ENCODE data around the gene PDCD1.
A peak's percentile ranks its signal among the peaks of the same experiment; 100 is the strongest.

PDCD1 gene

GRCh38 chr2:241895712-241896641 lies 37.3 kb upstream of the PDCD1 start:
- DNase-seq (ENCODE audit: low read depth in 2 of 2), result no peak

GRCh38 chr2:241895427-241895711 lies 36.7 kb upstream of the PDCD1 start:
- no peak for DNase-seq (ENCODE audit: low read depth in 2 of 2)

- DNase-seq (ENCODE audit: low read depth in 2 of 2), result no peak
Measured at GRCh38 chr2:241894681-241895426, 36.2 kb upstream of the PDCD1 start.

DNA sequence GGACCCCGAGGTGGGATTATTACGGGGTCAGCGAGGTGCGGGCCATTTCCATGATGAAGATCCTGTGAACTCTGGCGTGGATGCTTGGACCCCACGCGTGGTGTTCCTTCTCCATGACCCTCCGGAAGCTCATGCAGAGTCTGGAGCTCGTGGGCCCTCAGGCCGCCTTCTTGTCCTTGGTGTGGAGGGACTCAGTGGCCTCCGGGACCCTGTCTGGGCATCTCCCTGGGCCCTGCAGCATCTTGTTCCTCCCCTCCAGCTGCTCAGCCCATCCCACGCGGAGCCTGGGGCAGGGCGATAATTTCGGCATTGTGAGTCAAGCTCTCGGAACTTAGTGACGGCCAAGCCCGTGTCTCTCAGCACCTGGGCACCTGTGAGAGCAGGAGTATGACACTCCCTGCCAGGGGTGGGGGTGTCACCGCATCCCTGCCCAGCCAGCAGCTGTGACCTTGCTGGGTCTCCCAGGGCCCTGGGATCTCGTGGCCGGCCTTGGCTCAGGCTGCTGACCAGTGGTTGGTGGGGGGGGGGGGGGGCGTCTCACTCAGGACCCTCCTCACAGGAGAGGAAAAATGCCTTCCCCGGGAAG lies 35.5 kb upstream of the PDCD1 start:
- no peak for DNase-seq (ENCODE audit: low read depth in 2 of 2)

DNA sequence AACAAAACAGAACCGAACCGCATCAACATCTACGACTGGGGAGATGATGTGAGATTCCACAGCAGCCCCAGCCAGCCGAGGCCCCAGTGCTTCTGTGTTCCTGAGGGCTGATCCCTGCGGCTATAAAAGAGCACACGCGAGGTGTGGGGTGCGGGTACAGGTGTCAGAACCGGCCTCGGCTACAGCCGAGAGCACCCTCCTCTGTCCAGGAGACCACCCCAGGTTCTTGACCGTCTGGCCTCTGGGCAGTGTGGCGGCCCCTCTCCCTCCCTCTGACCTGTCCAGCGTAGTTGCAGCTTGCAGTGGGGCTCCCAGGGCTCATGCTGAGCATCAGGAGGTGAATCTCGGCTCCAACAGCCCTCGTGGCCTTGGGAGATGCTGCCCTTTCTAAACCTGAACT lies 34.6 kb upstream of the PDCD1 start:
- DNase-seq (ENCODE audit: low read depth in 2 of 2), result no peak

- DNase-seq (ENCODE audit: low read depth in 2 of 2), result no peak
Measured at GRCh38 chr2:241892299-241893137, 33.8 kb upstream of the PDCD1 start.

- DNase-seq (ENCODE audit: low read depth in 2 of 2), result no peak
Measured at GRCh38 chr2:241891988-241892298, 33.2 kb upstream of the PDCD1 start.

- no peak for DNase-seq (ENCODE audit: low read depth in 2 of 2)
Measured at GRCh38 chr2:241891315-241891987, 32.8 kb upstream of the PDCD1 start.

DNA sequence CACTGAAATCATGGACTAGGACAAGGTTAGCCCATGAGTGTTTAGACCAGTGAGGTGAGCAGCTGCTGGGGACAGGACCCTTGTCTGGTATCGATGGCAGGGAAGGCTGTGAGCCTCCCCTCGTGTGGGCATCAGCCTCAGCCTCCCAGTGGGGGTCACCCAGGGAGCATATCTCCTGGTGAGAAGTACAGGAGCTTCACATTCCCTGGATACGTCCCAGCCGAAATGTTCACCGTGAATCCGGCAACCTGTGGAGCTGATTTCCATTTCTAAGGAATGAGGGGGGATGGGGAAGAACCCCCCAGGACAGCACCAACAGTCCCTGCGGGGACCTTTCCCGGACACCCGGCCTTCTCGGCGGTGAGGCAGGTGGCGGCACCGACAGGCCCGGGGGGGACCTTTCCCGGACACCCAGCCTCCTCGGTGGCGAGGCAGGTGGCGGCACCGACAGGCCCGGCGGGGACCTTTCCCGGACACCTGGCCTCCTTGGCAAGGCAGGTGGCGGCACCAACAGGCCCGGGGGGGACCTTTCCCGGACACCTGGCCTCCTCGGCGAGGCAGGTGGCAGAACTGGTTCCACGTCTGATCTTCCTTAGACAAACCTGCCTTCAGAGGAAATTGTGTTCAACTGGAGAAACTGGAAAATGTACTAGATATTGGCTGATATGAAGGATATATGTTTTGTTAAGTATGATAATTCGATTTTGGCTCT lies 32.0 kb upstream of the PDCD1 start:
- DNase-seq (ENCODE audit: low read depth in 2 of 2), result no peak

DNA sequence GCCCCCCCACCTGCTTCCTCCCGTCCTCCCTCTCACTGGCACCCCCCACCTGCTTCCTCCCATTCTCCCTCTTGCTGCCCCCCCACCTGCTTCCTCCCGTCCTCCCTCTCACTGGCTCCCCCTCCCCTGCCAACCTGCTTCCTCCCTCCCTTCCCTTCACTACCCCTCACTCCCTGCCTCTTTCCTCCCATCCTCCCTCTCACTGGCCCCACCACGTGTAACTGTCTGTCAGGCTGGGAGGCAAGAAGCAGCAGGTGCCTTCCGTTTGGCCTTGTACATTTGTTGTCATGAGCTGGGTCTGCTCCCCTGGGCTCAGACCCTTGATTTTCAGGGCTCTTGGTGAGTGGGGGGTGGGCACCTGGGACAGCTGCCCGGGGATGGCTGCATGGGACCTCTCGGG lies 29.9 kb upstream of the PDCD1 start:
- DNase-seq (ENCODE audit: low read depth in 2 of 2), result no peak

DNA sequence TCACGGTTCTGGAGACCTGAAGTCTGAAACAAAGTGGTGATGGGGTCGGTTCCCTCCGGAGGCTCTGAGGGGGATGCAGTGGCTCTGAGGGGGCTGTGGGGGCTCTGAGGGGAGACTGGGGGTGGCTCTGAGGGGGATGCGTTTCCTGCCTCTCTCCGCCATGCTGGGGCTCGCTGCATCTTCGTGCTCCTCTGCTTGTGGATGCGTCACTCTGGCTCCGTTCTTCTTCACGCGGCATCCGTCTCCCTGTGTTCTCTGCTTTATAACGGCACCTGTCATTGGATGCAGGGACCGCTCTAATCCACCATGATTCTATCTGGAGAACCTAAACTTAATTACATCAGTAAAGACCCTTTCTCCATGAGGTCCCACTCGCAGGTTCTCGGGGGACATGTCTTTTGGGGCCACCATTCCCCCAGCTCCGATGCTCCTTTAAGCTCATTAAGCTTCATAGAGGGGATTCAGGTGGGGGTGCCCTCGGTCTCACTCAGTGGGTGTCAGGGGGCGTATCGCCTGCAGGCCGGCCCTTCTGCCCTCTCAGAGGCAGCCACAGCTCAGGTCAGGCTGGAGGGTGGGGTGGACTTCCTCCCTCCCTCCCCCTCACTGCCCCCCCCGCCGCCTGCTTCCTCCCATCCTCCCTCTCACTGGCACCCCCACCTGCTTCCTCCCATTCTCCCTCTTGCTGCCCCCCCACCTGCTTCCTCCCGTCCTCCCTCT lies 29.3 kb upstream of the PDCD1 start:
- DNase-seq (ENCODE audit: low read depth in 2 of 2), result no peak

DNA sequence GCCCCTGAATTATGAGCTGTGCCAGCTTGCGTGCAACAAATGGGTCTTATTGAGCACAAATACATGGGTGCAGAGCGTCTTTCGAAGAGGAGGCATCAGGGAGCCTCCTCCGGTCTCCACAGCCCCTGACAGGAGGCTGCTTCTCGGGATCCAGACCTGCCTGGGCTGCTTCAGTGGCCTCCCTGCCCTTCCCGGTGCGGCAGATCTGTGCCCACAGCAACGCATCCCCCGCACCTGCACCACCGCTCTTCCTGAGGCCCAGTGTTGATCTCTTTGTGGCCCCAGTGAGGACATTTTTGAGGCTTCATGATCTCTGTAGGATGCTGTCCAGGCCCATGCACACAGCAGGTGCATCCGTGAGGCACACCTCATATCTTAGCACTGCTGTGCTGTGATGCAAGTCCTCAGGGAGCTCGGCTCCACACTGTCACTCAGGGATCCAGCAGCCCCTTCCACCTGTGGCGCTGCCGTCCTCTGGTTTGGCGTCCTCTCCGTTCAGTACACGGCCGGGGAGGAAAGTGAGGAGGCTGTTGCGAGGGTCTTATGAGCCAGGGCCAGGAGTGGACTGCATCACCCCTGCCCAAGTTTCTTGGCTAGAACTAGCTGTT lies 28.2 kb upstream of the PDCD1 start:
- no peak for DNase-seq (ENCODE audit: low read depth in 2 of 2)

DNA sequence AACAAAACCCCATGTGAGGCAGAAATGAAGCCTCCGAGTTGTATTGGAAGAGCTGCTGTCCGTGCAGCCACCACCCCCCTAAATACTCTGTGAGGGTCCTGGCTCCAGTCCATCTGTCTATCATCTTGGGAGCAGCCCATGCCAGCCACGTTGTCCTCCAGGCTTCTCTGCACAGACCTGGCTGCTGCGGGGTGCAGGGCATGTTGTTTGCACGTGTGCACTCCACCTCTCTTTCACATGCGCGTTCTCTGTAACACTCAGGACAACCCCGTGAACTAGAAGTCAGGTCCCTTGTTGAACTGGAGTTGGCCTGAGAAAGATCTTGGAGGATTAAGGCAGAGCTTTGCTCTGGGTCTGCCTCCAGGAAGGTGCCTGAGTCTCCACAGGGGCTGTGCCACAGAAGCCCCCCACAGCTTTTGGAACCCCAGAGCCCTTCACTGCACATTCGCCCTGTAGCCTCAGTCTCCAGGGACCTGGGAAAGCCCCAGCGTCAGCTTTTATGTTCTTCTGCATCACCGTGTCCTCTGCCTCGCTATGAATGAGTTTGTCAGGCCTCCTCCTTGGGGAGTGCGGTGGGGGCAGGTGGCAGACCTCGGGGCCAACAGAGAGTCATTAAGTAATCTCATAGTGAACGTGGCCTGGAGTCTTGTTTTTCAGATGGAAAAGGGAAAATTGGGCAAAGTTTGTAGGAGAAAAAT lies 27.4 kb upstream of the PDCD1 start:
- DNase-seq (ENCODE audit: low read depth in 2 of 2), result no peak

DNA sequence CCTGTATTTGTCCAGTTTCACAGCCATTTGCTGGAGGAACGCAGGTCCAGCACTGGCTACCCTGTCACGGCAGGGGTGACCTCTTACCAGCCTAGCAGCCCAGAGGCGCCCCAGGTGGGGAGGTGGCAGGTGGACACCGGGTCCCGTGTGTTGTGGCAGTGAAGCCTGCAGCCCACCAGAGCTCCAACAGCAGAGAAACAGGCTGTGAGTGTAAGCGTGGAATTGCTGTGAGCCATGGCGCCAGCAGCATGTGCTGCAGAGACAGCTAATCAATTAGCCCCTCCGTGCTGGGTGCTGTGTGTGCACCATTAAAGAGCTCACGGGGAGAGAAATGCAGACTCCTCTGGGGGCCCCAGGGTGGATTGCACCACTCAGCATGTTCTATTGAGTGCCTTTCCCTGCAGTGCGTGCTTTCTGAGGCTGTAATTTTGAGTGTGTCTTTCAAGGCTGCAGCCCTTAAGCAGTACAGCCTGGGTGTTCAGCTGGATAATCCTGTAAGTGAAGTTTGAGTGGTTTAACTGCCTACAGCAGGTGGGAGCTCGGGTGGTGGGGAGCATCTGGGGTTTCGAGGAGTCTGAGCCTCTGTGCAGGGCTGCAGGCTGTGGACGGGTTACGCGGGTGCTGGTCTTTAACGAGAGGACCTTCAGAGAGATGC lies 26.7 kb upstream of the PDCD1 start:
- DNase-seq (ENCODE audit: low read depth in 2 of 2), result no peak

- DNase-seq (ENCODE audit: low read depth in 2 of 2), result no peak
Measured at GRCh38 chr2:241884951-241885290, 26.2 kb upstream of the PDCD1 start.

GRCh38 chr2:241882091-241882625 lies 23.5 kb upstream of the PDCD1 start:
- DNase-seq (ENCODE audit: low read depth in 2 of 2), result peak; percentile 56 to 64

DNA sequence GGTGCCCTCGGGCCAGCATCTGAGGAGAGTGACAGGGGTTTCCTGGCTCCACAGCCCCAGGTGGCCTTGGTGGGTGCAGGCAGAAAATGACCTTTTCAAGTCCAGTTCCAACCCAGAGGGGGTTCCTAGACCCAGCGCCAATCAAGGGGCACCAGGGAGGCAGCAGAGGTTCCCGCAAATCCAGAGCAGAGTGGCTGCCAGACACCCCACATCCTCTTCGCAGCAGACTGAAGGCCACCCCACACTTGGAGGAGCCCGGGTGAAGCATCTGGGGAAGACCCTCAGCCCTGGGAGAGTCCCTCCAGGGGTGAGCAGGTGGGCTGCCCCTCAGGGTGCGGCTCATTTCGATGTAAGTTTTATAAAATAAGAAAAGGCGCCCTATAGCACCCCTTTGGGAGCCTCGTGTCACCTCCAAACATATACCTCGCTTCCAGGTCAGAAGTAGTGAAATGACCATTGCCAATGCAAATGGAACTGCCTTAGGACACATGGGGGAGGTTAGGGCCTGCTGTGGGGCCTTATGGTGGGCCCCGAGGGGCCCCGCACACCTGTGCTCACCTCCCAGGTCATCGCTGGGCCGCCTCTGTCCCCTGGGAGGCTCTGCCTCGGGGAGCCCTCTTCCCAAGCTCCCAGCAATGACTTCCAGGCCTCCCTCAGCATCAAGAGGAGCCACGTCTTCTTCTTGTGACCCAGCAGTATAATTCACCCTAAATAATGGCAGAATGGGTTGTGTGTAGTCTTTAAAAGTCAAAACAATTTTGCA lies 21.8 kb upstream of the PDCD1 start:
- no peak for DNase-seq (ENCODE audit: low read depth in 2 of 2)

DNA sequence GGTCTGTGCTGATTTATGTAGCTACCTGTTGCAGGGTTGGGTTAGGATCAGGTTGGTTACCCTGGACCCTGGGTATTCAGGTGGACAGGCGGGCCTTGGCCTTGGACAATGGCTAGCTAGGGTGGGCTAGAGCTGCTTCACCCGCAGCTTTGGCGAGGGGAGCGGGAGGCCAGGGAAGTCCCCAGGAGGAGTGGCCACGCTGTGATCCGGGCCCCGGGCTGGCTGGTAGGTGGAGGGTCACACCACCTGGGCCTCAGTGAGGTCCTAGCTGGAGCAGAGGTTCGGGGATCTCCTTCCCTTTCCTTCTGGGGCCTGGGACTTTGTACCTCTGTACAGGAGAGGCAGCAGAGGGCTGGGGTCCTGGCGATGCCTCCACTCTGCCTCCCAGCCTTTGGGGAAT lies 20.6 kb upstream of the PDCD1 start:
- DNase-seq (ENCODE audit: low read depth in 2 of 2), result no peak

All from stimulated activated CD4-positive, alpha-beta T cell treated with anti-CD3 and anti-CD28 coated beads, Interleukin-4, amount 100 ng/mL, for 48 hours (primary cell).